CD4-positive, alpha-beta T cell treated with Interleukin-21 for 1 hour (primary cell): ENCODE results near the gene LMCD1.
A peak's percentile ranks its signal among the peaks of the same experiment; 100 is the strongest.

ENCODE experiments used
- DNase-seq: peaks from one replicate; pipeline ENCODE4 v3.0.0-alpha.2; 2020

Gene LMCD1

GRCh38 chr3:8501371-8502131, at the start of gene LMCD1:
TSS of gene LMCD1 (plus strand) at chr3:8501823. CDS start at chr3:8501939, 116 bp downstream.
- peak; percentile 90 for DNase-seq

GRCh38 chr3:8452112-8452511, 49.5 kb upstream of the LMCD1 start:
- no peak for DNase-seq

GRCh38 chr3:8453153-8453552, 48.5 kb upstream of the LMCD1 start:
- DNase-seq = no peak

- no peak for DNase-seq
These were observed 45.9 kb upstream of the LMCD1 start for GRCh38 chr3:8455526-8456411.

GRCh38 chr3:8456412-8456811, 45.2 kb upstream of the LMCD1 start:
- DNase-seq = no peak

- DNase-seq = no peak
These were observed 44.6 kb upstream of the LMCD1 start for GRCh38 chr3:8457039-8457438.

- no peak for DNase-seq
These were observed 43.4 kb upstream of the LMCD1 start for GRCh38 chr3:8458238-8458661.

- no peak for DNase-seq
These were observed 42.9 kb upstream of the LMCD1 start for GRCh38 chr3:8458711-8459110.

- no peak for DNase-seq
These were observed 41.4 kb upstream of the LMCD1 start for GRCh38 chr3:8460050-8460708.

GRCh38 chr3:8460815-8461456, 40.7 kb upstream of the LMCD1 start:
- DNase-seq = no peak

- no peak for DNase-seq
These were observed 37.0 kb upstream of the LMCD1 start for GRCh38 chr3:8464668-8465067.

GRCh38 chr3:8466526-8466925, 35.1 kb upstream of the LMCD1 start:
- DNase-seq = no peak

GRCh38 chr3:8470801-8471200, 30.8 kb upstream of the LMCD1 start:
- no peak for DNase-seq

GRCh38 chr3:8472549-8472948, 29.1 kb upstream of the LMCD1 start:
- DNase-seq = no peak

- DNase-seq = no peak
These were observed 28.6 kb upstream of the LMCD1 start for GRCh38 chr3:8473029-8473428.

GRCh38 chr3:8473990-8474389, 27.6 kb upstream of the LMCD1 start:
- no peak for DNase-seq

GRCh38 chr3:8474991-8475390, 26.6 kb upstream of the LMCD1 start:
- DNase-seq = no peak

- DNase-seq = no peak
These were observed 20.9 kb upstream of the LMCD1 start for GRCh38 chr3:8480699-8481098.

- DNase-seq = no peak
These were observed 20.2 kb upstream of the LMCD1 start for GRCh38 chr3:8481380-8481779.

GRCh38 chr3:8482263-8482662, 19.4 kb upstream of the LMCD1 start:
- DNase-seq = no peak

- no peak for DNase-seq
These were observed 18.5 kb upstream of the LMCD1 start for GRCh38 chr3:8482960-8483665.

GRCh38 chr3:8484409-8485140, 17.0 kb upstream of the LMCD1 start:
- no peak for DNase-seq
